Measurements from ENCODE around the gene ZNF488.

ZNF488 gene

GRCh38 chr10:47344996-47345870, 38.9 kb downstream of the ZNF488 start:
- Histone ChIP-seq H3K9ac (ENCODE audit: low read depth, low read length, poor library complexity, severe bottlenecking) (no peak overlapping the region), H3K27me3 (ENCODE audit: insufficient read depth, low read length, poor library complexity, severe bottlenecking) (no peaks in the 10 kb centered on the region), H3K9me2 (replicated peaks; ENCODE audit: low read depth, low read length) (no peaks in the 10 kb centered on the region), H4K20me1 (ENCODE audit: insufficient read depth, low read length, poor library complexity, severe bottlenecking) (no peaks in the 10 kb centered on the region), H3F3A (ENCODE audit: low read depth) (no peaks in the 10 kb centered on the region), H3K4me2 (ENCODE audit: low read depth, low read length, poor library complexity, severe bottlenecking) (no peak overlapping the region), H3K4me1 (ENCODE audit: insufficient read depth, low read length, poor library complexity, severe bottlenecking) (no peaks in the 10 kb centered on the region), H3K4me3 (ENCODE audit: low read length, poor library complexity, severe bottlenecking) (no peak overlapping the region), H3K79me2 (ENCODE audit: insufficient read depth, low read length) (no peaks in the 10 kb centered on the region), H3K36me3 (ENCODE audit: insufficient read depth, low read length) (no peaks in the 10 kb centered on the region), H2AFZ (ENCODE audit: low read length) (no peak overlapping the region; the same call in 1 of the 2 replicates), H3K9me3 (ENCODE audit: insufficient read depth, low read depth, low read length) (no peaks in the 10 kb centered on the region)
- TF ChIP-seq CTCF (conservative IDR thresholded peaks at IDR 0.05; ENCODE audit: low read length) (no peak), EZH2phosphoT487 (IDR thresholded peaks at IDR 0.05; ENCODE audit: borderline replicate concordance) (no peak)

- no peaks in the 10 kb centered on the region for H3K36me3 ChIP-seq (ENCODE audit: insufficient read depth, low read length)
- H3K4me3 ChIP-seq (ENCODE audit: low read length, poor library complexity, severe bottlenecking): no peak overlapping the region
These were observed 43.4 kb downstream of the ZNF488 start for GRCh38 chr10:47340608-47341170.

More at GRCh38 chr10:47340608-47341170, 43.4 kb downstream of the ZNF488 start:
- Histone ChIP-seq H3K9ac (ENCODE audit: low read depth, low read length, poor library complexity, severe bottlenecking) (no peak overlapping the region), H3F3A (ENCODE audit: low read depth) (no peaks in the 10 kb centered on the region), H3K9me3 (ENCODE audit: insufficient read depth, low read depth, low read length) (no peaks in the 10 kb centered on the region), H3K27me3 (ENCODE audit: insufficient read depth, low read length, poor library complexity, severe bottlenecking) (no peaks in the 10 kb centered on the region), H3K79me2 (ENCODE audit: insufficient read depth, low read length) (no peaks in the 10 kb centered on the region), H3K4me1 (ENCODE audit: insufficient read depth, low read length, poor library complexity, severe bottlenecking) (no peaks in the 10 kb centered on the region), H3K4me2 (ENCODE audit: low read depth, low read length, poor library complexity, severe bottlenecking) (no peak overlapping the region), H2AFZ (ENCODE audit: low read length) (no peak overlapping the region), H4K20me1 (ENCODE audit: insufficient read depth, low read length, poor library complexity, severe bottlenecking) (no peaks in the 10 kb centered on the region), H3K9me2 (replicated peaks; ENCODE audit: low read depth, low read length) (no peaks in the 10 kb centered on the region)
- TF ChIP-seq CTCF (conservative IDR thresholded peaks at IDR 0.05; ENCODE audit: low read length) (peak; percentile 99), EZH2phosphoT487 (IDR thresholded peaks at IDR 0.05; ENCODE audit: borderline replicate concordance) (no peak)

Data from Loucy (cell line).